ENCODE measurements around the gene RBMX.

Gene RBMX

GRCh38 chrX:136828830-136829229 lies 51.7 kb downstream of the RBMX start:
- DNase-seq = no peak

GRCh38 chrX:136827026-136827425 lies 53.5 kb downstream of the RBMX start:
- no peak for DNase-seq

GRCh38 chrX:136825771-136826170 lies 54.8 kb downstream of the RBMX start:
- DNase-seq = no peak

Data from activated CD4-positive, alpha-beta T cell treated with anti-CD3 and anti-CD28 coated beads, Interleukin-10, Interleukin-2, amounts not matched to agents 100 ng/mL and 50 ng/mL, durations not matched to agents 16 hours and 8 hours (primary cell).